ENCODE measurements around the gene SWT1.

GRCh38 chr1:185308126-185308525 lies 151.2 kb downstream of the SWT1 start:
- TF ChIP-seq CTCF (conservative IDR thresholded peaks at IDR 0.05; ENCODE audit: low read length): no peak
- TF ChIP-seq EZH2phosphoT487 (IDR thresholded peaks at IDR 0.05; ENCODE audit: borderline replicate concordance): no peak

Measured in Loucy (cell line).